Central memory CD4-positive, alpha-beta T cell (primary cell): ENCODE data around the gene EDDM3A.
A peak's percentile ranks its signal among the peaks of the same experiment; 100 is the strongest.
"Not testable (repeated sequence)": the region's sequence is repeated elsewhere in the genome, so short reads cannot be mapped to it uniquely, and the experiment has no call there.

Source experiments
- DNase-seq: peaks from one replicate; pipeline ENCODE4 v3.0.0; 2022

Gene EDDM3A

DNA sequence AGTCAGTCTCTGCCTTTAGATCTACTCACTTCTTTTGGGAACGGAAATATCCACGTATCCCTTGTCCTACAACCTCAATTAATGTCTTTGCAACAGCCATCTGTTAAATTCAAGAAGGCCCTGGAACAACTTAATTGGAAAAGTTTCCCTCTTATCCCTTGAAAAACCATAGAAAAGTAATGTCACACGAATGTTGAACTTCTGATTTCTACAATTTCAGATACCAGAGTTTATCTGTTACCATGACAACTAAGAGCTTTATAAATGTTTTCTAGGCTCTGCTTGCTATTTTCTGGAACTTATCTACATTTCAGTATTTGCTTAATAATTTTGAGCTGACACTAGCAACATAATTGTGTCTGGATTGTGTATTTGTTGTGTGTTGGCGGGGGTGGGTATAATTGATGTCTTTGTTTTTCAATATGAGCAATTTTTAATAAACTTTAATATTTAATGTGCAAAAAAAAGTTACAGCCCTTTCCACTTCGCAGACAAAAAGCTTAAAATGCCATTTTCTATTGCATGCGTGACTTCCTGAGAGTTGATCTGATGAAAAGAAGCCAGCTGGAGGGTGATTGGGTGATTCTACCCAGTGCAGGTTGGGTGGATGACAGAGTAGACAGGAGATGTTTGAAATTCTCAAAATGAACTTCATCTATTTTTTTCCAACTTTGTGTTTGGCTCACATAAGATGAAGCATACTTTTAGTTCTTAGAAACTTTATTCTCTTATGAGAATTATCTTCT is 11.8 kb upstream of the EDDM3A start:
- no peak for DNase-seq

DNA sequence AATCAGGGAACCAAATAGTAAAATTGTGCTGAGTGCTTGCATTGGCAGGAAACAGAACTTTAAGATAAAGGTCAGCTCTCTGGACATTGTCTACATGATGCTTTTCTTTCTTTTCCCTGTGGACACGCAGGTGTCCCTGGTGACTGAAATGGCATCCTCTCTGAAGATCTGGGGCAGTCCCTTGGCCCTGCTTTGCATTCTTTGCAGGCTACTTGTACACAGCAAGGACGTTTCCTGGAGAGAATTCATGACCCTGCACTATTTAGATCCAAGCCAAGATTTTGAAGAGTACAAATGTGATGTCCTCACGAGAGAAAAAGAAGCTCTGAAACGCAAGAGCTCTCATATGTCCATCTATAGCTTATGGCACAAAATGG is 11.3 kb upstream of the EDDM3A start:
- no peak for DNase-seq

- DNase-seq: not testable (repeated sequence)
Measured at GRCh38 chr14:20738292-20738691, 7.4 kb upstream of the EDDM3A start.

DNA sequence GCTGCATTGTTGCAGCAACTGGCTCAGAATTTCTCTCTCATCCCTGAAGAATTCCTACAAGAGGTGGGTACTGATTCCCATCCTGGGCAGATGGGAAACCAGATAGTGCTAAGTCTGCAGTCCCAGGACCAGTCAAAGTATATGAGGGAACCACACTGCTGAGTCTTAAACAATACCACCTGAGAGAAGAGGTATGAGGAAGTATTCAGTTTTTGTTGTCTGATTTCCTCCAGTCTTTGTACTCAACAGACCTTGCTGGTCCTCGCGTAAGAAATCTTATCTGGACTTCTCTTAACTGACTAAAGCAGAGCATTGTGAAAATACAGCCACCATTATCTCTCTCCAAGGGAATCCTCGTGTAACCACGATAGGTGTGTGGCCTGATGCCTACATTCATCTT is 3.6 kb upstream of the EDDM3A start:
- no peak for DNase-seq

GRCh38 chr14:20743556-20743955 is 2.1 kb upstream of the EDDM3A start:
- no peak for DNase-seq

GRCh38 chr14:20746566-20746965 is 879 bp downstream of the EDDM3A start:
- DNase-seq: no peak

- no peak for DNase-seq
Measured at GRCh38 chr14:20748439-20748838, 2.8 kb downstream of the EDDM3A start.

DNA sequence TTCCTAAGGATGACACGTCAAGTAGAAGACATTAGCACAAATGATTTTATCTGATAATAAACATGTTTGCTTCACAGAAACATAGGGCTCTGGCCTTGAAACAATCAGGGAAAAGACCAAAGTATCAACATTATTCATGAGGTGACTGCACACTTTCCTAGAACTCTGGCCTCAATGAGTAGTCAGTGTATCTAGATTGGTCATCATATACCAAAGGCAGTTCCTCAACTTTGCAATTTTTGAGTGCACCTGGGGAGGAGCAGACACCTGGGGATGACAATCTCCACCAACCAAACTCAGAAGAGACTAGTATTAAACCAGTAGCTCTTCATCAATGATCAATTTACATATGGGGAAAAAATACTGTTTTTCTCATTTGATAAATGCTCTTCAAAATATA is 4.5 kb downstream of the EDDM3A start:
- DNase-seq: no peak

DNA sequence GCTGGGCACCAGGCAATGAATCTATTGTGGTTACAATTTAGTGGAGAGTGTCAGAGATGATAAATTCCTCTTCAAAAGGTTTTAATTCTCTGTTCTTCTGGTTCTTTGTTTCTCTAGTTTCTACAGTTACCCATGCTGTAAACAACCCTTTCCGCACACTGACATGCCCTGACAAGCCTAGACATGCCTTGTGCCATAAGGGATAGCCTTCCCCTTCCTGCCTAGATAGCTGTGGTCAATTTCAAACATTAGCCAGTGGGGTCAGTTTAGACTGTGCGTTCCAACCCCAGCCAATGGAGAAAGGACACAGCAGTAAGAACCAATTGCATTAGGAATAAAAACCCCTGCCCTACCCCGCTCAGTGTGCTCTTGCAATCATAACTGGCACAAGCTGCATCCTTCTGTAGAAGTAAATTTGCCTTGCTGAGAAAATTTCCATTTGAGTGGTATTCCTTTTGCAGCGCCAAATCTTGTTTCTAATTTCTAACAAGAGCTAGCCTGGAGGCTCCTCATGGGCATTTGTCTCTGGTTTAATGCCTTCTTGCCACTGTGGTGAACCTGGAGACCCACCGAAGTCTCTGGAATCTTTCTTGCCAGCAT is 6.4 kb downstream of the EDDM3A start:
- no peak for DNase-seq

- DNase-seq: no peak
Measured at GRCh38 chr14:20754308-20754707, 8.6 kb downstream of the EDDM3A start.

DNA sequence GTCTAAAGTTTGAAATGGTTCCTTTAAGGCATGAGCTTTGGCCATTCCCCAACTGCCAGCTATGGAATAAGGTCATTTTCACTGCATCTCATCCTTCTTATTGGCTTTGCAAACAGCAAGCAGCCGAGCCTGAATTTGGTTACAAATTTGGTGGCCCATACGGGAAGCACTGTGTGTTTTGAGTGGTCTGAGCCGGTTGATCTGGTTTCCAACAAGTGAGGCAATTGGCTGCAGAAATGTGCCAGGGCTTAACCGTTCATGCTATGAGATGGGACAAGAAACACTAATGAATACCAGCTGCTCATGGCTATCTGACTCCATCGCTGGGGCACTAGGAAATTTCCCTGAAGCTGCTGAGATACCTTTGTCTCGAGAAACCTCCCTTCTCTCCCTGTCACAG is 9.3 kb downstream of the EDDM3A start:
- no peak for DNase-seq

- DNase-seq: no peak
Measured at GRCh38 chr14:20757965-20758364, 12.3 kb downstream of the EDDM3A start.

- DNase-seq: not testable (repeated sequence)
Measured at GRCh38 chr14:20759465-20759864, 13.8 kb downstream of the EDDM3A start.

- no peak for DNase-seq
Measured at GRCh38 chr14:20760950-20761349, 15.3 kb downstream of the EDDM3A start.

GRCh38 chr14:20768593-20768892 is 22.9 kb downstream of the EDDM3A start:
- DNase-seq: no peak

DNA sequence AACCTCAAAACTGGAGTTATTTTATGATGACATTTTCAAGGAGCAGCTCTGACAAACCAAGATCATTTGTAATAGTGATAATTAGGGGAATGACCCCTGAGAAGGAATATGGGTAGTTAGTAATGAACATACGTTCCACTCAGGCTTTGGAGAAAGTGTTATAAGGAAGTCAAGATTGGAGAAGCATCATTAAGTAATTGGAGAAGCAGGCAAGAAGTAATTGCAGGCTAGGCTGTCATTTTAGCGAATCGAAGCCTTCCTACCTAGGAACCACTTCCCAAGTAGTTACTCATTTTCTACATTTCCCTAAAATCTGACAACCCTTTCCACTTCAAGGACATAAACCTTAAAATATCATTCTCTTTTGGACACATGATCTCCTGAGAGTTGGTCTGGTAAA is 23.7 kb downstream of the EDDM3A start:
- no peak for DNase-seq

GRCh38 chr14:20772650-20773049 is 27.0 kb downstream of the EDDM3A start:
- no peak for DNase-seq

DNA sequence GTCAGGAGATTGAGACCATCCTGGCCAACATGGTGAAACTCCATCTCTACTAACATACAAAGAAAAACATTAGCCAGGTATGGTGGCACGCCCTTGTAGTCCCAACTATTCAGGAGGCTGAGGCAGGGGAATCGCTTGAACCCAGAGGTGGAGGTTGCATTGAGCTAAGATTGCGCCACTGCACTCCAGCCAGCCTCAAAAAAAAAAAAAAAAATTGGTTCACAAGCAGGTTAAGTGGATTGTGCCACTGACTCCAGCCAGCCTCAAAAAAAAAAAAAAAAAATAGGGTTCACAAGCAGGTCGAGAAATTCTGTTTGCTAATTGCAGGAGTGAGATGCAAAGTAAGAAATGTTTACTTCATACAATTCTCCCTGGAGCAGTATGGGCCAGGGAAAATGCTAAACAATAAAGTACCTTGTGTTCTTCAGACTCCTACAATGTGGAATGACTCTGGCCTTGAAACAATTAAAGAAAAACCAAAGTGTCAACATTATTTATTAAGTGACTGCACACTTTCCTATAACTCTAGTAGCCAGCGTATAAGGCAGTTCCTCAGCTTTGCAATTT is 28.7 kb downstream of the EDDM3A start:
- DNase-seq: no peak

- no peak for DNase-seq
Measured at GRCh38 chr14:20775043-20775442, 29.4 kb downstream of the EDDM3A start.

DNA sequence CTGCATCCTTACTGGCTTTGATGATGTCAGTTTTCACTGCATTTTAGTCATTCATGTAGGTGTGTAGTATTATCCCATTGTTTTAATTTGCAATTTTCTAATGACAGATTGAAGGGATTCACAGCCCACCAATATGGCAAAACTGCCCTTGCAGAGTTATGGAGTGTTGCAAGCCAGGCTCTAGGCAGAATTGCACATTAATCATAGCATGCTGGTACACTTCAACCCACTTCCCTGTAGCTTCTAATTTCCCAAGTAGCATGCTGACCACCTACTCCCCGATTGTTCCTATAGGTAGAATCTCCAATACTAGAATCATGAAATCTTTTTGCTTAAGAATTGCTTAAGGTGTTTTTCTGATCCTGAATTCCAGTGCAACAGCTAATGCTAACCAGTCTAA is 30.2 kb downstream of the EDDM3A start:
- no peak for DNase-seq

- no peak for DNase-seq
Measured at GRCh38 chr14:20781803-20782202, 36.1 kb downstream of the EDDM3A start.

DNA sequence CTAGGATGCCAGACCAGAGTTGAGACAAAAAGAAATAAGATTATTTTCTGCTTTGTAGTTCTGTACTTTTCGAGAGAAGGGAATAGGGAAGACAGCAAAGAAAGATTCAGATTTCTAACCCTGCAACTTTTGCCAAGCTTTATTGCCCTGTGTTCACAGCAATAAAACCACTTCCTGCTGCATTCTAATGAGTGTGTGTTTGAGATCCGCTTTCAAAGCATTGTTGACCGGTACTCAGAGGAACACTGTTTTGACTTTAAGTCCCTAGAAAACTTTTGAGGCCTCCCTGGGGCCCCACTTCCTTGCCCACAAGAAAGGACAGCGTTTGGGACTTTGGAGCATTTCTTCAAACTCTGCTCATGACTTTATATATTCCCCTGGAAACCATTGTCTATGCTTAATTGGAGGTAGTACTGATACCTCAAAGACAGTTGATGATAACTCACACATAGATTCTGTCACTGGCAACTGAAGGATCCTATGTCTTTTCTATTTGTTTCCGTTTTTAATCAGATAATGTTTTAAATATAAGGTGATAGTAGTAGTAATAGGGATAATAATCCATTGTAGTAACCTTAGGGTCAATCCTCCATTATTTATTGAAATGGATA is 36.7 kb downstream of the EDDM3A start:
- peak; percentile 20 for DNase-seq

- DNase-seq: no peak
Measured at GRCh38 chr14:20787025-20787424, 41.3 kb downstream of the EDDM3A start.

- DNase-seq: no peak
Measured at GRCh38 chr14:20789230-20789813, 43.6 kb downstream of the EDDM3A start.
